Hematopoietic multipotent progenitor cell treated with erythropoietin and hydrocortisone succinate and interleukin-3 and kit ligand, for 8 days (in vitro differentiated cells): ENCODE results near the gene MYORG.

ENCODE experiments used
- DNase-seq: peaks from one replicate; pipeline ENCODE4 v3.0.0-alpha.2; 2015

MYORG gene

DNA sequence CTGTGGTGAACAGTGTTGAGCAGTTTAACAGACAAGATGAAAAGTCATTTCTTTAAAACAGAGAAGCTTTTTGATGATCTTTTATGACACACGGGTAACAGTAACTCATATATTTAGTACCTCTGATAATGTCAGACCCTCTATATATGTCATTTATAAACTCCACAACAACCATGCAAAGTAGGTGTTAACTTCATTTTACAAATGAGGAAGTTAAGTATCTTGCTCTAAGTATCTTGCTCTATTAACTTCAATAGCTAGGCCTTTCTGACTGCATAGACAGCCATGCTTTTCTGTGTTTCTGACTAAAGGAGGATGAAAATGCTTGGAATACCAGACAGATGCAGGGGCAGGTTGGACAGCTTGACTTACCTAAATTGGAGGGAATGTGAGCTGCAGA, 45.5 kb downstream of the MYORG start:
- no peak for DNase-seq

DNA sequence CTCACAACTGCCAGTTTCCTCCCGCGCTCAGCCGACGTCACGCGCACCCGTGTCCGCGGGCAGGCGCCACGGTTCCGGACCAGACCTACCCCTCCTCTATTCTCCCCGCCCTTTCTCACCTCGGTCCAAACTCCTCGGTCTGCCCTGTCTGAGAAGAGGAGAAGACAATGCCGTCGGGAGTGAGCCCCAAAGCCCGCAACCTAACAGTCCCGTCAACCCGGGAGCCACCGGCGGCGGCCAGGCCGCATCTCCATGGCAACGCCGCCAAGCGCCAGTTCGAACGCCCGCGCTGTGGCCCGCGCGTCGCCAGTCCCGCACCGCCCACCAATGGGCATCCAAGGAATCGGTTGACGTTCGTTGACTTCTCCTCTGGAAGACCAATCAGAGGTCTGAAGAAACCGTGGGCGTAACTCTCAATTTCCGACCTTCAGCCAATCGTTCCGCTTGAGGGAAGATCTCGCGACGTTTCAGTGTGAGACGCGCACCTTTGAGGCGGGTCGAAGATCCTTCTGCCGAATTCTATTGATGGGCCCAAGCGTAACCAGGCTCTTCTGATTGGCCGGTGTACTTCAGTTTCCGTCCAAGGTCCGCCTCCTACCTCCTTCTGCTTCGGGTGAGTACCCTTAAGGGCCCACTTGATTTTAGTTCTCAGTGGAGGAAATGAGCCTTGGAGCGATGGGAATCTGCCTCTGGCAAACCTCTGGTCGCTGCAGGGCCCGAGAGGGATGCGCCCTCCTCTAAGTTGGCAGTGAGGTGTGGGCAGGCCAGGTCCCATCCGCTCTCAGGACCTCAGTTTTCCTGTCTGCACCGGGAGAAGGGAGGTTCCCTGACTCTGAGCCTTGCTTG, 47.5 kb downstream of the MYORG start, which contains the start of the genes KIF24 and NUDT2:
TSS of gene KIF24 (minus strand) at position 282 of the 846 bp plus-strand sequence. CDS start 17,922 bp downstream, outside the sequence.
TSS of gene NUDT2 (plus strand) at position 583 of the 846 bp plus-strand sequence. CDS start 9,471 bp downstream, outside the sequence.
- DNase-seq, result peak; percentile 100

DNA sequence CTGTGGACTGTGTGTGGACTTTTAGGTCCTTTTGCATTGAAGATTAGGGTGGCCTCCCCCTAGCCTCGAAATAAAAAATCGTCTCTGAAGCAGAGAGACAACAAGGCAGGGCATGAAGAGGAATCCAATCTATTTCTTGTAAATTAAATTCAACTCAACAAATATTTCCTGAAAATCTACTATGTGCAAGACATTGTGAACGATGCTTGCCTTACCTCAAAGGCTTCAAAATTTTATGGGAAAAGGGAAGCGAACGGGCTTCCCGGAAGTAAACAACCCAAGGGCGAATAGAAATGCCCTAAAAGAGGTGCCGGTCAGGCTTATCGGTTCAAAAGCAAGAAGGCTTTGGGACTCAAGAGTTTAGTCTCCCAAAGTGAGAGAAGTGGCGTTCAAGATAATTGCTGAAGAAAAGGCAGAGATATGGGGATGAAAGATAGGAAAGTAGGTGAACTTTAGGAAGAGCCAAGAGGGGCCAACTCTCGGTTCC, 48.2 kb downstream of the MYORG start:
- peak; percentile 80 for DNase-seq

DNA sequence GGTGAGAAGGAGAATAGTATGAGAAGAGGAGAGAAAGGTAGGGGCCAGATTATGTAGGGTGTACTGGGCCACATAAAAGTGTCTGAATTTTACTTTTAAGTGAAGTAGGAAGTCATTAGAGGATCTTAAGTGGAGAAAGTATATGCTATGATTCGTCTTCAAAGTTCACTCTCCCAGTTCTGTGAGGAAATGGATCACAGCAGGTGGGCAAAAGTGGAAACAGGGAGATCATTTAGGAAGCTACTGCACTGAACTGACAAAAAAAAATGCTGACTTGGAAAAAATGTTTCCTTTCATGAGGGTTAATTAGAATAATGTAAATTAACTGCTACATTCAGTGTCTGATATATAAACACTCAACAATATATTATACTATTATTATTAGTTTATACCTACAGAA, 50.0 kb downstream of the MYORG start:
- DNase-seq, result no peak

DNA sequence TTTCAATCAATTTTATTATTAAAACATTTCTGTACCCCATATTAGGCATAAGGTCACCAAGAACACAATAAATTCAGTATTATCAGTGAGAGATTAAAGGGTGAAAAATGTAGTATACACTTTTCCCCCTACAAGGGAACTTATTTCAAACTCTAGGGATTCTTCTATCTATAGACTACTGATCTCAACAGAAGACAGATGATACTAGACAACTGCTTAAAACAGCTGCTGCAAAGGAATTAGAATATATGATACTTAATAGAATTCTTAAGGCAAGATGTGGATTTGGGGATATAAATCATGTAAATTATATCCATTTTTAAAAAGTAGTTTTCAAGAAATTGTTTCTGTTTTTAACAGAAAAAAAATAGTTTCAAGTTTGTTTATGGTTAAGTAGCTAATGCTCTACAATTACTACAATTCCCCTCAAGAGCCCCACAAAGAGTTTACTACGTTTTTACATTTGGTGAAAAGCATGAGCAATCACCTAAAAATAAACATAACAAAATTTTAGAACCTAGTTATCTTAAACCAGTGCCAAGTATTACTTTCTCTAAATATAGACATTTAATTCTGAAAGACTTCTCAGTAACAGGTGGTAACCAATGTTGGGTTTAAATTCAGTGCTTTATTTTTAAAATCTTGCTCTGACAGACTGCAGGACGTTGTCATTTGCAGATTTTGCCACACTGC, 53.7 kb downstream of the MYORG start:
- DNase-seq, result no peak

DNA sequence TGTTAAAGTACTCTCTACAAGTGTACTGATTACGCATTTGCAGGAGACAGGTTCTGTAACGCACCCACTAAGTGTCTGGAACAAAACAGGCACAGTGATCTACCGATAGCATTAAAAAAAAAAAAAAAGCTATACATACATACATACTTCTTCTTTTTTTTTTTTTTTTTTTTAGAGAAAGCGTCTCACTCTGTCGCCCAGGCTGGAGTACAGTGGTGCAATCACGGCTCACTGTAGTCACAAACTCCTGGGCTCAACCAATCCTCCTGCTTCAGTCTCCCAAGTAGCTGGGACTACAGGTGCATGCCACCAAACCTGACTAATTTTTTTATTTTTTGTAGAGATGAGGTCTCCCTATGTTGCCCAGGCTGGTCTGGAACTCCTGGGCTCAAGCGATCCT, 55.2 kb downstream of the MYORG start:
- no peak for DNase-seq

DNA sequence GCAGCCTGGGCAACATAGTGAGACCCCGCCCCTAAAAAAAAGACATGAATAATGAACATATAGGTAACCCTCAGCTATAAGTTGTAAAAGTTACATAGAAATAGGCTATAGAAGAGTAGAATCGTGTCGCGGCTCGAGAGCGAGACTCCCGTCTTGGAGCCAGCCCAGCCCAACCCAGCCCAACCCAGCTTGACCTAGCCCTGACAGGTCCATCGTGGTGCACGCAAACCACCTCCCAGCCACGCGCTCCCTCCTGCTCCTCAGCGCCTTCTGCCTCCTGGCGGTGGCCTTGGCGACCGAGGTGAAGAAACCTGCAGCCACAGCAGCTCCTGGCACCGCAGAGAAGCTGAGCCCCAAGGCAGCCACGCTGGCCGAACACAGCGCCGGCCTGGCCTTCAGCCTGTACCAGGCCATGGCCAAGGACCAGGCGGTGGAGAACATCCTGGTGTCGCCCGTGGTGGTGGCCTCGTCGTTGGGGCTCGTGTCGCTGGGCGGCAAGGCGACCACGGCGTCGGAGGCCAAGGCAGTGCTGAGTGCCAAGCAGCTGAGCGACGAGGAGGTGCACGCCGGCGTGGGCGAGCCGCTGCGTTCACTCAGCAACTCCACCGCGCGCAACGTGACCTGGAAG, 58.4 kb downstream of the MYORG start:
- no peak for DNase-seq

DNA sequence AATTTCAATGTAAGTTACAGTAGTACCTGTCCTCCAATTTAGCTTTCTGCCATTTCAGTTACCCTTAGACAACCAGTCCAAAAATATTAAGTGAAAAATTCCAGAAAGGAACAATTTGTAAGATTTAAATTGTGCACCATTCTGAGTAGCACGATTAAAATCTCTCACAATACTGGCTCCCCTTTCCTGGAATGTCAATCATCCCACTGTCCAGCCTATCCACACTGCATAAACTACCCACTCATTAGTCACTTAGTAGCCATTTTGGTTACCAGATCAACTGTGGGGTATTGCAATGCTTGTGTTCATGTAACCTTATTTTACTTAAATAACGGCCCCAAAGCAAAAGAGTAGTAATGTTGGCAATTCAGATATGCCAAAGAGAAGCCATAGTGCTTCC, 59.3 kb downstream of the MYORG start:
- DNase-seq, result no peak
